HEK293T (cell line): Measurements from ENCODE around the gene DAPP1.

ENCODE experiments used
- BHLHE40 ChIP-seq: fragments of 450-650 bp; IDR thresholded peaks from 2 replicates; pipeline ENCODE4 v1.6.1; 2016; ENCODE audit warnings: mild to moderate bottlenecking, moderate library complexity, borderline replicate concordance
- ELF4 ChIP-seq: fragments of 450-650 bp; IDR thresholded peaks from 2 replicates; pipeline ENCODE4 v1.6.1; 2017; ENCODE audit warnings: antibody characterized with exemption
- FOXM1 ChIP-seq: fragments of 450-650 bp; IDR thresholded peaks from 2 replicates; pipeline ENCODE4 v1.6.1; 2017; ENCODE audit warnings: mild to moderate bottlenecking, borderline replicate concordance

DNA sequence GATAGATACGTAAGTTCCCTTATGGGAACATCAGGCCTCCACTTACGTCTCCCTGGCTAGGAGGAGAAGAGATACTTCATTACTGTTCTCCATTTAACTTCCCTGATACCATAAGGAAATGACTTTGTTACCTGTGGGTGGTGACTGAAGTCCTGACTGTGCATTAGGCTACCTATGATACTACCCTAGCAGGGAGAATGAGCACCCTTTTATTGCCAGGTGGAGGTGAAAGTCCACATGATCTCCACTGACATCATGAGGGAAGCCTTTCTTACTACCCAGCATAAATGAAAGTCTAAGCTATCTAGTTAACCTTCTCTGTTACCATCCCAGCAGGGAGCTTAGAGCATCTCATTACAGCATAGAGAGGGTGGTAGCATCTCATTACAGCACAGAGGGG, 102.0 kb downstream of the DAPP1 start:
- TF ChIP-seq ELF4 (no peak), FOXM1 (no peak), BHLHE40 (no peak)
